ENCODE data around the gene RPL10. TPM values are rescaled to one million over a fixed set of nuclear protein-coding genes. Genes with fewer than 3 reads are reported as not detected.

Gene RPL10
- polyA plus RNA-seq, 1 donor (not counting 4 experiments of a cell fraction or from before 2014, with no cell fraction given) = 2,926 TPM

DNA sequence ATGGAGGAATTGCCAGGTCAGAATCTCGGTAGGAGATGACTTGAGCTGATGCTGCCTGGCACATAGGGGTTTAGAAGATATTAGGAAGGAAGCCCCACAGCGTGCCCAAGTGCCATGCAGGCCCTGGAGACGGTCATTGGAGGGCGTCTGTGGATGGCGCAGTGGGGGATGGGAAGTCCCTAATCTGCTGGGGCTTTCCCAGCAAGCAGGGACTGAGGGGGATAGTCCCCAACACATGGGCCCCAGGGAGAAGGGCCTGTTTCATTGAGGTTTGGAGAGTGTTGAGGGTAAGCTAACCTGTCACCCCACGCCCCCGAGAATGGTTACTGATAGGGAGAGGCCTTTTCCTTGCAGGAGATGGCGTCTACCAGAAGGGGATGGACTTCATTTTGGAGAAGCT, 21.0 kb downstream of the RPL10 start:
- Histone ChIP-seq H3K9me3 (ENCODE audit: control insufficient read depth, low read depth, low read length) (no peaks in the 10 kb centered on the region), H3K4me3 (ENCODE audit: control insufficient read depth in 2 of 3, extremely low read depth in 1 of 3, insufficient read depth in 2 of 3, low read depth in 1 of 3, low read length in 3 of 3) (no peak overlapping the region), H3K27ac (ENCODE audit: control insufficient read depth, insufficient read depth, low read length) (no peak overlapping the region), H3K4me1 (ENCODE audit: control insufficient read depth, extremely low read depth, insufficient read depth, low read length) (no peaks in the 10 kb centered on the region), H3K9ac (ENCODE audit: control insufficient read depth, extremely low read depth, insufficient read depth, low read length) (no peak overlapping the region), H3K4me2 (ENCODE audit: control insufficient read depth, extremely low read depth, insufficient read depth, low read depth, low read length) (no peak overlapping the region), H3K9me1 (ENCODE audit: control insufficient read depth, extremely low read depth, insufficient read depth, low read length) (no peaks in the 10 kb centered on the region), H2AFZ (ENCODE audit: control insufficient read depth, low read length) (no peak overlapping the region), H3K36me3 (ENCODE audit: control insufficient read depth in 2 of 2, extremely low read depth in 1 of 2, insufficient read depth in 2 of 2, low read length in 2 of 2) (peaks cover 0 to 4% of the 10 kb centered on the region in 2 experiments), H4K20me1 (ENCODE audit: control insufficient read depth, extremely low read depth, insufficient read depth, low read length) (no peaks in the 10 kb centered on the region), H3K27me3 (ENCODE audit: control insufficient read depth, extremely low read depth, insufficient read depth, low read length) (no peaks in the 10 kb centered on the region), H3K79me2 (ENCODE audit: control insufficient read depth, insufficient read depth, low read length) (no peaks in the 10 kb centered on the region)
- dilution Hi-C loops (cut with MboI; ENCODE audit: extremely low pct_ligation_motif_present, low sequenced_read_pairs) = no loop called here
- TF ChIP-seq, protein P1, sequence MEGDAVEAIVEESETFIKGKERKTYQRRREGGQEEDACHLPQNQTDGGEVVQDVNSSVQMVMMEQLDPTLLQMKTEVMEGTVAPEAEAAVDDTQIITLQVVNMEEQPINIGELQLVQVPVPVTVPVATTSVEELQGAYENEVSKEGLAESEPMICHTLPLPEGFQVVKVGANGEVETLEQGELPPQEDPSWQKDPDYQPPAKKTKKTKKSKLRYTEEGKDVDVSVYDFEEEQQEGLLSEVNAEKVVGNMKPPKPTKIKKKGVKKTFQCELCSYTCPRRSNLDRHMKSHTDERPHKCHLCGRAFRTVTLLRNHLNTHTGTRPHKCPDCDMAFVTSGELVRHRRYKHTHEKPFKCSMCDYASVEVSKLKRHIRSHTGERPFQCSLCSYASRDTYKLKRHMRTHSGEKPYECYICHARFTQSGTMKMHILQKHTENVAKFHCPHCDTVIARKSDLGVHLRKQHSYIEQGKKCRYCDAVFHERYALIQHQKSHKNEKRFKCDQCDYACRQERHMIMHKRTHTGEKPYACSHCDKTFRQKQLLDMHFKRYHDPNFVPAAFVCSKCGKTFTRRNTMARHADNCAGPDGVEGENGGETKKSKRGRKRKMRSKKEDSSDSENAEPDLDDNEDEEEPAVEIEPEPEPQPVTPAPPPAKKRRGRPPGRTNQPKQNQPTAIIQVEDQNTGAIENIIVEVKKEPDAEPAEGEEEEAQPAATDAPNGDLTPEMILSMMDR (optimal IDR thresholded peaks at IDR 0.05 in 1 of 3, IDR thresholded peaks at IDR 0.05 in 1 of 3, conservative IDR thresholded peaks at IDR 0.05 in 1 of 3; ENCODE audit: extremely low read depth in 1 of 3, insufficient read depth in 2 of 3, low read length in 3 of 3) = no peak
- TF ChIP-seq EZH2 (IDR thresholded peaks at IDR 0.05; ENCODE audit: low read length) = no peak
- DNase-seq (ENCODE audit: low read depth, low spot score) (no peak), FAIRE-seq (no peak)

DNA sequence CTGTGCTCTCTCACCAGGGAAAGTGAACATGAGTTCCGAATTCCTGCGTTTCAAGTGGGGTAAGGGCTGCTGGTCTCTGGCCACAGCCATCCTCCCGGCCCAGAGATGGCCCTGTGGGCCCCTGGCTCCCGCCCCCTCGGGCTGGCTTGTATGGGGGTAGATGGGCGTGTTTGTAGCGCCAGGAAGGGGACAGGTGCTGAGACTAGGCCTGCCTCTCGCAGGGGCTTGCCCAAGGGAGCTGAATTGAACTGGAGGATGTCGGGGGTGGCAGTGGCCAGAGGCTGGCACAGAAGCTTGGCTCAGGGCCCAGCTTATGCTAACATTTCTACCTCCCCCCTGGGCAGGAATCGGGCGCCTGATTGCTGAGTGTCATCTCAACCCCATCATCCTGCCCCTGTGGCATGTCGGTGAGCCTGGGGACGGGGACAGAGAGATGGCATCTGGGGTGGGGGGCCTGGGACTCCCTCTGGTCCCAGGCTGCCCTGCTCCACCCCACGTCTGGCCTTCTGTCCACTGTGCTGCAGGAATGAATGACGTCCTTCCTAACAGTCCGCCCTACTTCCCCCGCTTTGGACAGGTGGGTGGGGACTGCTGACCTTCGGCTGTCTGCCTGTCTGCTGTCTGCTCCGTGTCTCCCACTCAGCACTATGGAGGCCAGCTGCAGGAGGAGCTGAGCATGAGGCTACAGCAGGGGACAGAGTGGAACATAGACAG, 21.7 kb downstream of the RPL10 start:
- no peak overlapping the region for H3K4me3 ChIP-seq (ENCODE audit: control insufficient read depth in 2 of 3, extremely low read depth in 1 of 3, insufficient read depth in 2 of 3, low read depth in 1 of 3, low read length in 3 of 3)
- H3K9ac ChIP-seq (ENCODE audit: control insufficient read depth, extremely low read depth, insufficient read depth, low read length) = no peak overlapping the region
- no peak for FAIRE-seq
- H2AFZ ChIP-seq (ENCODE audit: control insufficient read depth, low read length) = no peak overlapping the region
- no peaks in the 10 kb centered on the region for H3K9me1 ChIP-seq (ENCODE audit: control insufficient read depth, extremely low read depth, insufficient read depth, low read length)
- dilution Hi-C loops (cut with MboI; ENCODE audit: extremely low pct_ligation_motif_present, low sequenced_read_pairs) = no loop called here
- no peaks in the 10 kb centered on the region for H3K4me1 ChIP-seq (ENCODE audit: control insufficient read depth, extremely low read depth, insufficient read depth, low read length)
- H3K4me2 ChIP-seq (ENCODE audit: control insufficient read depth, extremely low read depth, insufficient read depth, low read depth, low read length) = no peak overlapping the region
- no peaks in the 10 kb centered on the region for H4K20me1 ChIP-seq (ENCODE audit: control insufficient read depth, extremely low read depth, insufficient read depth, low read length)
- no peaks in the 10 kb centered on the region for H3K9me3 ChIP-seq (ENCODE audit: control insufficient read depth, low read depth, low read length)
- H3K27ac ChIP-seq (ENCODE audit: control insufficient read depth, insufficient read depth, low read length) = no peak overlapping the region
- no peaks in the 10 kb centered on the region for H3K27me3 ChIP-seq (ENCODE audit: control insufficient read depth, extremely low read depth, insufficient read depth, low read length)
- TF ChIP-seq EZH2 (IDR thresholded peaks at IDR 0.05; ENCODE audit: low read length) = no peak
- H3K79me2 ChIP-seq (ENCODE audit: control insufficient read depth, insufficient read depth, low read length) = no peaks in the 10 kb centered on the region
- H3K36me3 ChIP-seq (ENCODE audit: control insufficient read depth in 2 of 2, extremely low read depth in 1 of 2, insufficient read depth in 2 of 2, low read length in 2 of 2) = peaks cover 0 to 4% of the 10 kb centered on the region in 2 experiments
- DNase-seq (ENCODE audit: low read depth, low spot score) = no peak

DNA sequence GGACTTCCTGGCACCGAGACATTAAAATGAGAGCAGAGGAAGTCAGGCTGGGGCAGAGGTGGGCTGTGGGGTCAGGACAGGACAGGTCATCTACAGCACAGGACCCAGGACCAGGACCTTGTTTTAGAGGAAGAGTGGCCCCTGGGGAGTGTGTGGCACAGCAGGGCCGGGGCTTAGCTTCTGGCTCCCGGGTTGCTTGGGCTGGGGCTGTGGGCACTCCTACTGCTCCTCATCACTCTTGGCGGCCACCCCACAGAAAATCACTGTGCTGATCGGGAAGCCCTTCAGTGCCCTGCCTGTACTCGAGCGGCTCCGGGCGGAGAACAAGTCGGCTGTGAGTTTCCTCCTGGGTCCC, 22.2 kb downstream of the RPL10 start:
- Histone ChIP-seq H3K9me3 (ENCODE audit: control insufficient read depth, low read depth, low read length) (no peaks in the 10 kb centered on the region), H3K9me1 (ENCODE audit: control insufficient read depth, extremely low read depth, insufficient read depth, low read length) (no peaks in the 10 kb centered on the region), H3K9ac (ENCODE audit: control insufficient read depth, extremely low read depth, insufficient read depth, low read length) (no peak overlapping the region), H3K27me3 (ENCODE audit: control insufficient read depth, extremely low read depth, insufficient read depth, low read length) (no peaks in the 10 kb centered on the region), H2AFZ (ENCODE audit: control insufficient read depth, low read length) (no peak overlapping the region), H3K4me3 (ENCODE audit: control insufficient read depth in 2 of 3, extremely low read depth in 1 of 3, insufficient read depth in 2 of 3, low read depth in 1 of 3, low read length in 3 of 3) (no peak overlapping the region), H3K36me3 (ENCODE audit: control insufficient read depth in 2 of 2, extremely low read depth in 1 of 2, insufficient read depth in 2 of 2, low read length in 2 of 2) (peaks cover 0 to 4% of the 10 kb centered on the region in 2 experiments), H3K4me1 (ENCODE audit: control insufficient read depth, extremely low read depth, insufficient read depth, low read length) (no peaks in the 10 kb centered on the region), H4K20me1 (ENCODE audit: control insufficient read depth, extremely low read depth, insufficient read depth, low read length) (no peaks in the 10 kb centered on the region), H3K27ac (ENCODE audit: control insufficient read depth, insufficient read depth, low read length) (no peak overlapping the region), H3K79me2 (ENCODE audit: control insufficient read depth, insufficient read depth, low read length) (no peaks in the 10 kb centered on the region), H3K4me2 (ENCODE audit: control insufficient read depth, extremely low read depth, insufficient read depth, low read depth, low read length) (no peak overlapping the region)
- FAIRE-seq (no peak), DNase-seq (ENCODE audit: low read depth, low spot score) (no peak)
- dilution Hi-C loops (cut with MboI; ENCODE audit: extremely low pct_ligation_motif_present, low sequenced_read_pairs) = no loop called here
- TF ChIP-seq, protein P1 (optimal IDR thresholded peaks at IDR 0.05 in 1 of 3, IDR thresholded peaks at IDR 0.05 in 1 of 3, conservative IDR thresholded peaks at IDR 0.05 in 1 of 3; ENCODE audit: extremely low read depth in 1 of 3, insufficient read depth in 2 of 3, low read length in 3 of 3) = no peak
- no peak for TF ChIP-seq EZH2 (IDR thresholded peaks at IDR 0.05; ENCODE audit: low read length)

All from keratinocyte (primary cell).